HG03442 (cell line): ENCODE results near the gene LRP1B.
"Not testable (repeated sequence)": the region's sequence is repeated elsewhere in the genome, so short reads cannot be mapped to it uniquely, and the experiment has no call there.

Experiments used
- ATAC-seq: cut with Tn5 transposase; IDR thresholded peaks from one replicate; pipeline ENCODE4 v1.9.1; 2021; ENCODE audit warnings: mild to moderate bottlenecking, moderate library complexity; ENCODE audit not compliant: unreplicated experiment

The LRP1B gene

DNA sequence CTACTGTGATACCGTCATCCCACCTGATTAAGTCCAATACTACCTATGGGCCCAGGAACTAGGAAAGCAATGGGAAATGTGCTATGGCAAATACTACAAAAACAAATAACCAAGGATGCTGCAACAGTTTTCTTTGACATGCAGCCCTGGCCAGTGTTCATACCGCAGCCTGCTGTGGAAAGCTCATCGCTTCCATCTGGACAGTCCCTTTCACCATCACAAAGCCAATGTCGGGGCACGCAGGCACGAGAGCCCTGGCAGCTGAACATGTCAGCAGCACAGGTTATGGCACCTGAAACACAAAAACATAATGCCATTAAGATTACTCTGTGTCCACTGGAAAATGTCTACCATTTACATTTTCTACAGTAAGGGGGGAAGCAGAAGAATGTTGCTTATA, 1621.1 kb downstream of the LRP1B start:
- ATAC-seq = no peak

DNA sequence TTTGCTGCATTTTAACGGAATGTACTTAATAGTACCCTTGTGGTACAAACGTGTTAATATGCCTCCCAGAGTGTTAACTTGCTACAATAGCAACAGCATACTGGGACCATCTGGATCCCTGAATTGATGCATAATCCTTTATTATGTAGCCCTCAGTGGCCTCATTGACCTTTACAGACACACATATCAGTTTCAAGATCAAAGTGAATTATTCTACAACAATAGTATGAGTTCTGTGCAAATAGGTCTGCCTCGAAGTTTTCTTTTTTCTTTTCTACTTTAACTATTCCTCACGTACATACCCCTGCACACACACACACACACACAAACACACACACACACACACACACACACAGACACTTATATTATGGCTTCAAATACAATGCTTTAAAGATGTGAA, 1622.1 kb downstream of the LRP1B start:
- no peak for ATAC-seq

DNA sequence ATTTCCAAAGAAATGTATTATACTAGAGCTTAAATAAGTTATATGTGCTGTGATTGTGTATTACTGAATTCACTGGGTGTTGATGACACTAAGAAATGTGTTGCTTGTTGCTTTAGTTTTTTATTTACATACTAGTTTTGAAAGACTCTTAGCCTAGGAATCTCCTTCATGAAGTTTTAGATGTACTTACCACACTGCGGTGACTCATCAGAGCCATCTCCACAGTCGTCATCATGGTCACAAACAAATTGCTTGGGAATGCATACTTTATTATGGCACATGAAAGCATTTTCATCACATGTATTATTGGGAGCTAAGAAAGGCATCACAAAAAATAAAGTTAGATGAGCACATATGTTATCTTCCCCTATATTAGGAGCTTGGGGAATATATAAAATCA, 1624.2 kb downstream of the LRP1B start:
- ATAC-seq = no peak

DNA sequence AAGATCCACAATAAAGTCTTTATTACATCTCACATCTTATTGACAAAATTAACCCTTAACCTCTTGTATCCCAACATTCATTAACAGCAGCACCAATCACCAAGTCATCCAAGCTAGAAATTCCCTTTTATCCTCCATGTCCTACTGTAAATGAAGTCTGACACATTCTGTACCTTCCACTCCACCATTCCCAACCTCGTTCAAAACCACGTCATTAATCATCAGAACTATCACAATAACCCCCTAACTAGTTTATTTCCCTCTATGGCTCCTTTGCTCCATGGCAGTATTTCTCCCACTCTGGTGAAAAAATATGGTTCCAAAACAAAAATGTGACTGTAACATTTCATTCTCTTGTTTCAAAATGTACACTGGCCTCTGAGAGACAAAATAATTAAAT, 1626.2 kb downstream of the LRP1B start:
- no peak for ATAC-seq

DNA sequence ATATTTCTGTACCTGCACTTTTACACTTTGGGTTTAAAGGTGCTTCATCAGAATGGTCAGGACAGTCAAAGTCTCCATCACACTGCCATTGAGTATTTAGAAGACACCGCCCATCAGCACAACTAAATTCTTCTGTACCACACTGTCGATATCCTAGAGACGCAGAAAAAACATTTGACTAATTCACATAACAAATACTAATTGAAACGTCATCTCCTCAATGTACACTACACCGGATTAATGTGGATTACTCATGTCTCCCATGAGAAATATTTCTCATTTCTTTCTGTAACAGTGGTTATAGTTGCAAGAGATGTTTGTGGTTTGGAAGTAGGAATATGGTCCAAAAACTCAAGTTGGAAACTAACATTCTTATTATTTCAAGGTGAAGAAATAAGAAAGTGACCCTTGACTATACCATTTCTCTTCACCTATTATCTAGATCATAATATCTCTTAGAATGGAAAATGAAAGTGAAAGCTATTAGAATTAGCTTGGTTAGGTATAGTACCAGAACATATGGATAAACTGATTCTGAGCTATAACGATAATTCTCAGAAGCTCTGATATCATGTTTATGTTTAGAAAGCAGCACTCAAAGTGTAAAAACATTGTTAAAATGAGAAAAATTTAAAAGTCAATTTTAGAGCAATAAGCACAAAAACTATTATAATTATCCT, 1627.7 kb downstream of the LRP1B start:
- no peak for ATAC-seq

DNA sequence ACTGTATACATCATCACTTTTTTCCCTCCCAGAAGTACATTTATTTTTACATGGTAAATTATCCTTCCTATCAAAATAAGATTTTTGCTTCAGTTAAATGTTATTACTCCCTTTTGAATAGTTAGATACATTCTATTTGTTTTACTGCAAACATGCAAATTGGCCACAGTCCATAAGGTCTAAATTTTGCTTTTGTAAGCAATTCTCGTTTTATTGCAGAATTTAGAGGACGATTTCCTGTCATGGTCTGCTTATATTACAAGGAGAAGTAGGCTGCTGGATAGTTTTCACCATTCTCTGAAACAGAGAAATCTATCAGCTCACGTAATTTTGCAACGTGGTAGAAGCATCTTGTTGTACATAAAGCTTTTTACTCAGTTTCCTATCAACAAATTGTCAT, 1632.5 kb downstream of the LRP1B start:
- ATAC-seq = no peak

DNA sequence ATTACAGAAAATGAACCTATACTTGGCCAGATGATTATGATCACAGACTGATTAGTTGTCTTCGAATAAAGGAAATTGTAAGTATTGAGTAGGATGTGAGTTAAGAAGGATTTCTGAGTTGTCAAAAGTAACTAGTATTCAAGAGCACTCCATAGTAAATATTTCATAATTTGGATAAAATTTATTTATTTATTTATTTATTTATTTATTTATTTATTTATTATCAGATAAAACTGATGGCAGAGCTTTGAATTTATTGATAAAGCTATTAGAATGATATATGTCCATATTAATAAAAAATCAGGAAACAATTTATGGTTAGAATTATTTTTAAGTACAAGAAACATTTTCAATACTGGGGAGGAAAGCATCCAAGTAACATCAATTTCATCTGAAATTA, 1634.1 kb downstream of the LRP1B start:
- no peak for ATAC-seq

DNA sequence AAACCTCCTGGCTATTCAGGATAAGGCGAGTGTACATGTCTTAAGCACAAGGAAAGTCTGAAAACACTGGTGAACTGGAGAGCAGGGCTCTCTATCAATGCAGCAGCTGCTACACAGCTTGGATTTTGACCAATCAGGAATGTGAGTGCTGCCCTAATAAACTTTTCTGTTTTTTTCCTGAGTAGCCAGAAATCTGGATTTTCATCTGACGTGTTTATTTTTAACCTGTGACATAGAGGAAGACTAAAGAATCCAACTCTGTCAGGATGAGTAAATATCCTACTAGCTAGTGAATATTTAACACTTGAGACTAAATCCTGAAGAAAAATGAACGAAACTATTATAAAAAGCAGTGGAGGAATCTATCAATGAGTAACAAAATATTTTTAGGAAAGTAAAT, 1638.9 kb downstream of the LRP1B start:
- ATAC-seq = no peak

DNA sequence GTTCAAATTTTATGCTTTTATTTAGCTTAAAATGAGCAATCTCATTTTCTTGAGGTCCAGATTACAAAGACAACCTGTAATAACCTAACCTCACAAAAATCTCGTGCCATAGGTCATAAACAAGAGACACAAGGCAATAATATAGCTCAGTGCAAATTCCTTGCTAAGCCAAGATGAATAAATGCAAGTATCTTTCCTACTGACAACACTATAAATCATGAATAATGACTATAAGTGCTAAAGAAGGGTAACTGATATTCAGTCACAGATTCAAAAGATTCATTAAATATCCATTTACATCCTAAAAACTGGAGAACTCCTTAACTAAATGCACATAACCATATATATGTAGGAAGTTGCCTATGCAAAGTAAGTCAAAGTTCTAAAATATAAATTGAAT, 1641.6 kb downstream of the LRP1B start:
- ATAC-seq = no peak

DNA sequence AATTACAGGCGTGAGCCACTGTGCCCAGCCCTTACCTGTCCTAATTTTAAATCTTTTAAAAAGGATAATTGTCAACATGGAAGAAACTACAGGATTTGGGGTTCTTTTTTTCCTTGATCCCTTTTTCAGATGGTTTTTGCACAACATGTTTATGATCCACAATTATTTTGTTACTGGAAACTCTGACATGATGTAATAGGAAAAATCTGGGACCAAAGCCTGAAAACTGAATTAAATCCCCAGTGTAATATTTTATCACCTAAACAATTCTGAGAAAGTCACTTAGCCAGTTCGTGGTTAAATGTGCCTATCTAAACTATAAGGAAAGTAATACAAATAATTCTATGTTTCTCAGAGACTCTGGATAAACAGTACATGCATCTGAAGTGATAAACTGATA, 1649.7 kb downstream of the LRP1B start:
- no peak for ATAC-seq

DNA sequence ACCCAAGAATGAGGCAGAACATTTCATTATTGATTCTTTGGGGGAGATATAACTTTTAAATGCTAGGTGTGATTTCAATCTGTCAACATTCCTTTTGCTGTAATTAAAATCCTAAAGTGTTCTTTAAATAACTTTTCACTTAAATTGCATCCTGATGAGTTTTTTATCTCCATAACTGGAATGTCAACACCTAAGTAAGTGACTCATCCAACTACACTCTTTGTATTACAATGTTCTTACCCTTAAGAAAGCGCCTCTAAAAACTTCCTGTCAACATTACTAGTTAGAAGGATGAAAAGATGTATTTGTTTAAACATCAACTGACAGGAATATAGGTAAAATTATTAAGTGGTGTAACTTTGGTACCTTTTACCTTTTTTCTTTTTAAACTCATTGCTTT, 1657.0 kb downstream of the LRP1B start:
- ATAC-seq = no peak

DNA sequence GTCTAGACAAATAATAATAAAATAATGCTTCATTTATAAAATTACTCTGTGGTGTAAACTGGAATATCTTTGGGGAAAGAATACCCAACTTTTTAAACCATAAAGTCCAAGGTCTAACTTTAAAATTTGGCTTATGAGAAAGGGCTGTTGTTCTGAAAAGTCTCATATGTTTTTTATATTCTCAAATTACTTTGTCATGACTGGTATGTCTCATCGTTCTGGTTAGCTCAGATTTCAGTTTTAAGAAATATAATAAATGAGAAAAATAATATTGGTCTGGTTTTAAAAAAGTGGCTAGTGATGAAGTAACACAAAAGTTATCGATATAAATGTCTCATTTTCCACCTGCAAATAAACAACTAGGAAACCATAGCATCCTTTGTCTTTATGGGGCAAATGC, 1658.1 kb downstream of the LRP1B start:
- no peak for ATAC-seq

DNA sequence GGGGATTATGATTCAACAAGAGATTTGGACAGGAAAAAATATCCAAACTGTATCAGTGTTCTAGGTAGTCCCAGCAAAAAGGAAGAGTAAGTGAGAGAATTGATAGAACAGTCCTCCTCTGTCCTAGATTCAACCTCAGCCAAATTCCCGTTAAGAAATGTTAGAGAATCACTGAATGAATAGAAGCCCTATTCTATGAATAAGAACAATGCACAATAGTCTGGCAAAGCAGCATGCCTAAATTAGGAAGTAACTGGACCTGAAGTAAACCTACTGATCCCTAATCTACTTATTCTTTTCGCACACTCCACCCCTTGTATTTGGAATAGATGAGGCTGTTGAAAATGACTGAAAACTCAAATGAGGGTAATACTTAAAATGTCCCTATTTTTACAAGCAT, 1665.5 kb downstream of the LRP1B start:
- ATAC-seq = no peak

DNA sequence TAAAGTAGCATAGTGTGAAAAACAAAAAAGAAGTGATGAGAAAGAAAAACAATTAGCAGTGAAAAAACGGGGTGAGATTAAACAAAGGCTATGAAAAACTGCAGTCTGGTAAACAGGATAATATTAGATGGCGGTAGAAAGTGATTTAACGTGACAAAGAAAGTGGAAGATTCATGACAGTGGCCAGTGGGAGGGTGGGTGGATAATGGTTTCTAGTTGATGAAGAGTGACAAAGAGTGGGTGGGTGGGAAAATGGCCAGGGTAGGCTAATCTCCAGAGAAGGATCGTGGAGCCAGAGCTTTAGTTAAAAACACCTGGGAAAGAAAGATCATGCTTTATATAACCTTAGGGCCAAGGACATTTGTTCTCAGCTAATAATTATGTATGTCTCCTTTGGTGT, 1667.8 kb downstream of the LRP1B start:
- ATAC-seq = no peak

DNA sequence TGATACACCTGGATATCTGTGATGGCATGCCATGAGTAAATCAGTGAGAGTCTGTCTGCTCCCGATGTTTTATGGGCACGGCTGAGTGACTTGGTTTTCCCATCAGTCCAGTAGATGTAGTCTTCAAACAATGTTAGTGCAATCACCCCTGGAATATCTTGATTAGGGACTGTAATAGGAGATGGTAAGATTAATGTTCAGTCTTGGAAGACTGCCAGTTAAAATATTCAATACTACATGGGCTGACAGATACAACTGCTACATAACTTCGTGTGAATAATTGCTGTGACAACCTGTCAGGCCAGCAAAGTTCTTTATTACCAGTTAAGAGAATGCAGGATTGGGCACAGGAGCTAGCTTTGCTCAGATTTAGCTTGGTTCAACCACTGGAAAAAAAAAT, 1673.3 kb downstream of the LRP1B start:
- no peak for ATAC-seq

DNA sequence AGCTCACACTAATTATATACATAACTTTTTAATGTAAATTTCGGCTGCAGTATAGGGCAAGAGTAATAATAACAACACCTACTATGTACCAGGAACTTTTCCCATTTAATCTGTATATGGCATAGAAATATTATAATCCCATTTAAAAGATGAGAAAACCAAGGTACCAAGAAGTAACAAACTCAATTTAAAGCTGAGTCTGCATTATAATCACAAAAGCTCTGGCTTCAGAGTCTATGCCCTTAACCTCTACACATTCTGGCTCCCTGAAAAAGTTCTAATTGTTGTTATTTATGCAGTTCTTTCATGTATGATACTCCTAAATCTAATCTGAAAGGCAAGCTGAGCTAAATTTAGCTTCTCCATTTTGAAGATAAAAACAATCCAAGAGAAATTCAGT, 1675.5 kb downstream of the LRP1B start:
- ATAC-seq = no peak

DNA sequence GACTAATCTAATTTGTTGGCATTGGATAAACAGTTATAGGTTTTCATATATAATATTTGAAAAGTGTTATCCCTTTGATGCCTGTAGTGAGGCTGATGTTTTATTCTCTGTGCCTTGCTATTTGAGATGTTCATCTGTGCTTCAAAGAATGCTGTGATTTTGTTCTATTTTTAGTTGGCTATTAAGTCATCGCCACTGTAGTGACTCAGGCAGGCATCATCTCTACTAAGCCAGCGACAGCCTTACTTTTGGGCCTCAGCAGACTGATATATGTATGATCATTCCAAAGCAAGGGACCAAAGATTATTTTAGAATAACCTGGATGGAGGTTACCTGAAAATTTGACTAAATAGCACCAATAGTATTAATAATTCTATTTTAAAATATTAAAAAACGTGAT, 1676.1 kb downstream of the LRP1B start:
- ATAC-seq = no peak

DNA sequence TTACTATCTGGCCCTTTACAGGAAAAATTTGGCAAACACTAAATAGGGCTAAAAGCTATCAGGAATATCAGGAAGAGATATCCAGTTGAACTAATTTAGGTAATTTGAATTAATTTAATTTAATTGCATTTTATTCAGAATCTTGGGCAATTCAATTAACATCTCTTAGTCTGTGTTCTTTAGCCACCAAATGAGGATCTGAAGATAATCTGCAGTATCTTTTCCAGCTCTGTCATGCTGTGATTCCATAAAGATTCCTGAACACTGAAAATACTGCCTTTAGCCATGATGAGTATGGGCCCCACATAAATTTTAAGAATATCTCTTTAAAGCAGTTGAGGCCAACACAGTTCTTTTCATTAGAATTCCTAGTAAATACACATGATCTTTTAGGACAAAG, 1679.5 kb downstream of the LRP1B start:
- ATAC-seq = no peak

DNA sequence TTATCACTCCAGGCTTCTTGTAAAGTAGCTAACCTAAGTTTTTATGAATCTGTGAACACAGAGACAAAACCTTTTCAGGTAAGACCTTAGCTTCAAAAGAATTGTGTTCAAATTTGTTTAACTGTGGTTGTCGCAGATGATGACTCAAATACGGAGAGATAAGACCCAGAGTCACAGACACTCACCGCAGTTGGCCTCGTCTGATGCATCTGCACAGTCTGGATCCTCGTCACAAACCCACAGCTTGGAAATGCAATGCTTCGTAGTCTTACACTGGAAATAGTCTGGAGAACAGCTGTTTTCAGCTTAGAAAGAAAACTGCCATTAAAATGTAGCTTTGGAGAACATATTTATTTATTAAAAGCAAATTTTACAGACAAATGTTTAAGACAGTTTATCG, 1688.5 kb downstream of the LRP1B start:
- no peak for ATAC-seq

DNA sequence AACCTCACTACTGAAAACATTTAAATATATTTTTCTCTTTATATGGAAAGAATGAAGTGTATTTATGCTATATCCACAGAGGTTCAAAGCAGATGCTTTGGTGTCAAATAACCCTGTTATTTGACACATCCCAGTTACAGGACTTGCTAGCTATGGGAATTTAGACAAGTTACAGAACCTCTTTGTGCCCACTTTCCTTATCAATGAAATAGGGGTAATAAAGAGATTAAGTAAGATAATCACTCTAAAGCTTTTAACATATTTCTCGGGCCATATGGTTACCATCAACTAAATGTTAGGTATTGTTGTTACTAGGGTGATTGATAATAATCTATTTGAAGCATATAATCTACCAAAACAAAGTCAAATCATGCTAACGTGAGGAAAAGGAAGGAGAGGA, 1690.0 kb downstream of the LRP1B start:
- ATAC-seq = no peak

DNA sequence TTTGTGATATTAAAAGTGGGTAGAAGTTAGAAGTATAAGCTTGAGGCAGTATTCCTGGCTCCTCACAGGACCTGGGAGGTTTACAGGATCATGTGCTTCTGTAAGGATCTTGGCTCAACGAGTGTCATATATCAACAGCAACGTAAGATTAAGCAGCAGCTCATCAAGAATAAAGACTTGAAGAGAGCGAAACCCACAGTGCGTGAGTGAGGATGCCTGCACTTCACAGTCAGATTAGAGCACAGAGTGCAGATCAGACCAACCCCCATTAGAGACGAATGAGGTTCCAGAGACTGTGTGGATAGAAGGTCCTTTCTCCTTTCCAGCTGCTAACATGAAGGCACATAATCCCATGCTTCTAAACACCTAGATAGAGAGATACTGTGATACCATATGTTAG, 1693.9 kb downstream of the LRP1B start:
- no peak for ATAC-seq

DNA sequence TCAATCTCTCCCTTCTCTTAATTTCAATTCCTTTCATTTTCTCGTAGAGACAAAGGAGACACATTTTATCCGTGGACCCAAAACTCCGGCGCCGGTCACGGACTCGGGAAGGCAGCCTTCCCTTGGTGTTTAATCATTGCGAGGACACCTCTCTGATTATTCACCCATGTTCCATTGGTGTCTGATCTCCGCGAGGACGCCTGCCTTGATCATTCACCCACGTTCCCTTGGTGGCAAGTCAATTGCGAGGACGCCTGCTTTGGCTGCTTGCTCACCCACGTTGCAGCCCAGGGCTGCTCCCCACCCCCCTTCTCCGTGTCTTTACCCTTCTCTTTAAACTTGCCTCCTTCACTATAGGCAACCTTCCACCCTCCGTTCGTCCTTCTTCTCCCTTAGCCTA, 1703.8 kb downstream of the LRP1B start:
- ATAC-seq = not testable (repeated sequence)

DNA sequence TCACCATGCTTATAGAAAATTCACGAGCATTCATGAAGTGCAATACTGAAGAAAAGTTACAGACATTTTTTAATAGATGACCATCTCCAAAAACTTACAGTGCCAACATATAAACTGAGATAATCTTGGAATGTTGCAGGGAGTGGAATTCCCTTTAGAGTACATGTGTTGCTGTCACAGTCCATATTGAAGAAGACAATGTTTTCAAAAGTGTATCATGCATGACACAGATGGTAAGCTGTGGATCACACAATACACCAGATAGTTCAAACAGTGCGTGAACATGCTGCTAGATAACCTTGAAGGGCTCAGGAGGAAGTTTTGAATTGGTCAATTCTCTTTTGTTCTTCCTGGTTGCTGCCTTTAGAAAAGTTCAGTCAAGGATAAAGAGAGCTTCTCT, 1706.3 kb downstream of the LRP1B start:
- ATAC-seq = no peak

DNA sequence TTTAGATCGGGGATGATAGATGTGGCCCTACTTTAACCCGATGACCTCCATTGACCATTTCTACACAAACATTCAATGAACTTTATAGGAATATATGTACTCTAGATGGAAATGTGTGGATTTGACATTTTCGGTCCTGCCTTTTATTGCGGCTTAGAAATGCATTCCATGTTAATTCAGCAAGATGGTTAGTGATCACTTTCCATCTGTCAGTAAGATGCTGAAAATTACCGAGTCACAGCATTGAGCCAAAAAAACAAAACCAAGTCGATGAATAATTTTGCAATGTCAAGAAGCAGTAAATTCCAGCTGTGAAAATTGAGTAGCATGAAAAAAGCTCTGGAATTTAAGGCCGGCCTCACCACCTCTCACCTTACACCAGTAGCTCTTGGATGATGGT, 1708.1 kb downstream of the LRP1B start:
- no peak for ATAC-seq
